Suprapubic skin (tissue), 4 donors: ENCODE data around the gene DOCK8. TPM values are rescaled to one million over a fixed set of nuclear protein-coding genes. Genes with fewer than 3 reads are reported as not detected.

ENCODE experiments used
- DNase-seq, 2 donors: peaks; one replicate each; pipeline ENCODE4 v3.0.0-alpha.2; 2019; ENCODE audit warnings: low spot score in 2 of 2
- H3K27ac ChIP-seq: fragments of 200-600 bp; sonication (generic); one replicate; pipeline ENCODE4 v1.5.1; 2019
- H3K27me3 ChIP-seq: fragments of 200-600 bp; sonication (generic); one replicate; pipeline ENCODE4 v1.5.1; 2019
- H3K36me3 ChIP-seq: fragments of 200-600 bp; sonication (generic); one replicate; pipeline ENCODE4 v1.5.1; 2019
- H3K4me1 ChIP-seq: fragments of 200-600 bp; sonication (generic); one replicate; pipeline ENCODE4 v1.5.1; 2019
- H3K4me3 ChIP-seq: fragments of 200-600 bp; sonication (generic); one replicate; pipeline ENCODE4 v1.5.1; 2019; ENCODE audit warnings: mild to moderate bottlenecking
- H3K9me3 ChIP-seq: fragments of 200-600 bp; sonication (generic); one replicate; pipeline ENCODE4 v1.5.1; 2019
- EP300 ChIP-seq: sonication (generic); formaldehyde crosslinking; IDR thresholded peaks from one replicate; pipeline ENCODE4 v1.6.1; 2017; ENCODE audit warnings: antibody characterized with exemption
- POLR2A ChIP-seq, 2 donors: fragments of 450-650 bp; IDR thresholded peaks; one replicate each; pipeline ENCODE4 v1.6.1; 2017; ENCODE audit warnings: antibody characterized with exemption in 2 of 2, mild to moderate bottlenecking in 2 of 2, moderate library complexity in 2 of 2
- POLR2AphosphoS5 ChIP-seq, 3 donors: sonication (generic); formaldehyde crosslinking; IDR thresholded peaks; one replicate each; pipeline ENCODE4 v1.6.1; 2017; ENCODE audit warnings: antibody characterized with exemption in 3 of 3
- WGBS: methylation state at CpG from one replicate; pipeline ENCODE4 v1.1.5; 2018; 5-methylcytosine and 5-hydroxymethylcytosine counted together
- total RNA-seq, 4 donors: library from RNA; depleted of rRNA; stranded (reverse); fragments of >200 nt; gene quantifications; one replicate each; pipeline ENCODE4 v1.1.0, GENCODE V29; 2016
- TF ChIP-seq, protein P1 (sequence below), 2 donors: fragments of 200-600 bp in 1 of 2; fragments of 450-650 bp in 1 of 2; sonication (generic) in 1 of 2; IDR thresholded peaks; one replicate each; pipeline ENCODE4 v1.5.1; 2016 to 2019; ENCODE audit warnings: antibody characterized with exemption in 2 of 2, mild to moderate bottlenecking in 1 of 2, moderate library complexity in 1 of 2

DOCK8 gene
- total RNA-seq, 4 donors from 2014 or later, result 4.1 to 13.3 (median 10.3) TPM

DNA sequence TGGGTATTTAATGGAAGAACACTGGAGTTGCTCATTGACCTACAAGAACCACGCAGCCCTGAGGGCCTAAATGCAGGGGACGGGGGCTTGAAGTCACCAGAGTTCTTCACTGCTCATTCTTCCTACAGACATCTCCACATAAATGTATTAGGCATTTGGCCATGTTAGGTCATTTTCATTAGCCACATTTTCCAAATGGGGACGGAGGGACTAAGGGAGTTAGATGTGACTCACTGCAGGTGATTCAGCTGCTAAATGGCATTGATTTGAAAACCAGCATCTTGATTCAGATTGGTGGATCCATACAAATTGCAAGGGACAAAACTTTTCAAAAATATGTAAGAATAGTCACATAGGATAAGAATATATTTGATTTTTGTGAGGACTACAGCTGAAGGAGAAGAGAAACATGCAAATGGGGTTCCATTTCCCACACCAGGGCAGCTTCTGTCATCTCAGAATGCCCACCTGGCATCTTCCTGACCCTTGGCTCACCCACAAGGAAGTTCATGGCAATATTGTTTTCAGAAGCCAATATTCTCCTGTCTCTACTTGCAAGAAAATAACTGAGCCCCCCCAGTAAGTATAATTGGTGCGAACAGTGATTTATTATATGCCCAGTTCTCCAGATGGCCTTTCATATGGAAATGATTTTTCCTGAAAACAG, 264.8 kb downstream of the DOCK8 start:
- TF ChIP-seq POLR2AphosphoS5 (IDR thresholded peaks at IDR 0.05), result no peak
- no peak for TF ChIP-seq POLR2A (IDR thresholded peaks at IDR 0.05)
- no peak for TF ChIP-seq EP300
- TF ChIP-seq, protein P1, sequence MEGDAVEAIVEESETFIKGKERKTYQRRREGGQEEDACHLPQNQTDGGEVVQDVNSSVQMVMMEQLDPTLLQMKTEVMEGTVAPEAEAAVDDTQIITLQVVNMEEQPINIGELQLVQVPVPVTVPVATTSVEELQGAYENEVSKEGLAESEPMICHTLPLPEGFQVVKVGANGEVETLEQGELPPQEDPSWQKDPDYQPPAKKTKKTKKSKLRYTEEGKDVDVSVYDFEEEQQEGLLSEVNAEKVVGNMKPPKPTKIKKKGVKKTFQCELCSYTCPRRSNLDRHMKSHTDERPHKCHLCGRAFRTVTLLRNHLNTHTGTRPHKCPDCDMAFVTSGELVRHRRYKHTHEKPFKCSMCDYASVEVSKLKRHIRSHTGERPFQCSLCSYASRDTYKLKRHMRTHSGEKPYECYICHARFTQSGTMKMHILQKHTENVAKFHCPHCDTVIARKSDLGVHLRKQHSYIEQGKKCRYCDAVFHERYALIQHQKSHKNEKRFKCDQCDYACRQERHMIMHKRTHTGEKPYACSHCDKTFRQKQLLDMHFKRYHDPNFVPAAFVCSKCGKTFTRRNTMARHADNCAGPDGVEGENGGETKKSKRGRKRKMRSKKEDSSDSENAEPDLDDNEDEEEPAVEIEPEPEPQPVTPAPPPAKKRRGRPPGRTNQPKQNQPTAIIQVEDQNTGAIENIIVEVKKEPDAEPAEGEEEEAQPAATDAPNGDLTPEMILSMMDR (IDR thresholded peaks at IDR 0.05), result no peak
- WGBS, result 51% methylated on average over 4 of the region's 4 CpGs
- H3K4me3 ChIP-seq, result no peak overlapping the region
- H3K27me3 ChIP-seq, result no peaks in the 10 kb centered on the region
- H3K27ac ChIP-seq, result no peak overlapping the region
- no peaks in the 10 kb centered on the region for H3K36me3 ChIP-seq
- no peaks in the 10 kb centered on the region for H3K4me1 ChIP-seq
- H3K9me3 ChIP-seq, result no peaks in the 10 kb centered on the region
- no peak for DNase-seq

DNA sequence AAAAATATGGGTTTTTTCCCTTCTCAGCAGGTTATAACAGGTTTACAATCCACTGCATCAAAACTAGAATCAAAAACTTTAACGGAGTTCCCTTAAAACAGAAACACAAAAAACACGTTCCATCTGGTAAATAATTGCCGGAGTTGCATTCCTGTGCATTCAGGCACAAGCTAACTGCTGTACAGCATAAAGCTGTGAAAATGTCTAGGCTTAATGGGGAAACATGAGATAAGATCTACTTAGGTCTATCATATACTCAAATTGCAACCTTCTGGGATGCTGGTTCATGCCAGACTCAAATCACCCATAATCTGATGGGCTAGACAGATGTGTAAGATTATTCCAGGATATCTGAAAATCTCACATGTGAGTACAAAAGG, 265.3 kb downstream of the DOCK8 start:
- DNase-seq, result no peak
- no peaks in the 10 kb centered on the region for H3K4me1 ChIP-seq
- H3K27ac ChIP-seq, result no peak overlapping the region
- H3K9me3 ChIP-seq, result no peaks in the 10 kb centered on the region
- 49% methylated on average over 3 of the region's 3 CpGs for WGBS
- TF ChIP-seq EP300 (no peak), POLR2AphosphoS5 (IDR thresholded peaks at IDR 0.05) (no peak), POLR2A (IDR thresholded peaks at IDR 0.05) (no peak)
- TF ChIP-seq, protein P1 (IDR thresholded peaks at IDR 0.05), result no peak
- H3K36me3 ChIP-seq, result no peaks in the 10 kb centered on the region
- no peak overlapping the region for H3K4me3 ChIP-seq
- H3K27me3 ChIP-seq, result no peaks in the 10 kb centered on the region

DNA sequence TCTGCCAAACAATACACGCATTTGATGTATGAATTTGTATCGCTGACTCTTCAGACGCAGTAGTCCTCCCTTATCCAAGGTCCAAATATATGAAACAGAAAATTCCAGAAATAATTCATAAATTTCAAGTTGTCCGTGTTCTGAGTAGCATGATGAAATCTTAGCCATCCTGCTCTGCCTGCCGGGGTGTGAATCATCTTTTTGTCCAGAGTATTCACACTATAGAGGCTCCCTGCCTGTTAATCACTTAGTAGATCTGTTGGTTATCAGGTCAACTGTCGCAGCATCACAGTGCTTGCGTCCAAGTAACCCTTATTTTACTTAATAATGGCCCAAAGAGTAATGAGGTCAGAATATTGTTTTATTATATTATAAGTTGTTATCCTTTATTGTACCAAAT, 268.1 kb downstream of the DOCK8 start:
- WGBS, result 69% methylated on average over 7 of the region's 7 CpGs
- no peaks in the 10 kb centered on the region for H3K4me1 ChIP-seq
- H3K27me3 ChIP-seq, result no peaks in the 10 kb centered on the region
- no peak for TF ChIP-seq POLR2A (IDR thresholded peaks at IDR 0.05)
- H3K4me3 ChIP-seq, result no peak overlapping the region
- DNase-seq, result no peak
- H3K9me3 ChIP-seq, result no peaks in the 10 kb centered on the region
- no peak overlapping the region for H3K27ac ChIP-seq
- no peaks in the 10 kb centered on the region for H3K36me3 ChIP-seq

DNA sequence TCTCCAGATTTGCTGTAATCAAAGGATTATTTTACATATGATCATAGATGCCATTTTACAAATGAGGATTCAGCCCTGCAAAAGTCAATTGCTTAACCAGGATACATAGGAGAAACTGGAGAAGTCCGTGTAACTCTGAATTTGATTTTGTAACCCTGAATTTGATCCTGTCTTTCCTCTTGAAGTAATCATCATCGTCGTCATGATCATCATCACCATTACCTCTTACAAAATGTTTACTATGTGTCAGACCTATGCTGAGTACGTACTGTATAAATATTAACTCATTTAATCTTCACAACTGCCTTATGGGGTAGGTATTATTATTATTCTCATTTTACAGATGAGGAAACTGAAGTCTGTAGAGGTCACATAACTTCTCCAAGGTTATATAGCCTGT, 271.5 kb downstream of the DOCK8 start:
- Histone ChIP-seq H3K4me3 (no peak overlapping the region), H3K27ac (no peak overlapping the region), H3K4me1 (no peaks in the 10 kb centered on the region), H3K36me3 (no peaks in the 10 kb centered on the region), H3K9me3 (no peaks in the 10 kb centered on the region), H3K27me3 (no peaks in the 10 kb centered on the region)
- no peak for DNase-seq
- 90% methylated on average over 4 of the region's 4 CpGs for WGBS
- TF ChIP-seq, protein P1 (IDR thresholded peaks at IDR 0.05), result no peak
- TF ChIP-seq EP300, result no peak
- no peak for TF ChIP-seq POLR2A (IDR thresholded peaks at IDR 0.05)
- no peak for TF ChIP-seq POLR2AphosphoS5 (IDR thresholded peaks at IDR 0.05)

DNA sequence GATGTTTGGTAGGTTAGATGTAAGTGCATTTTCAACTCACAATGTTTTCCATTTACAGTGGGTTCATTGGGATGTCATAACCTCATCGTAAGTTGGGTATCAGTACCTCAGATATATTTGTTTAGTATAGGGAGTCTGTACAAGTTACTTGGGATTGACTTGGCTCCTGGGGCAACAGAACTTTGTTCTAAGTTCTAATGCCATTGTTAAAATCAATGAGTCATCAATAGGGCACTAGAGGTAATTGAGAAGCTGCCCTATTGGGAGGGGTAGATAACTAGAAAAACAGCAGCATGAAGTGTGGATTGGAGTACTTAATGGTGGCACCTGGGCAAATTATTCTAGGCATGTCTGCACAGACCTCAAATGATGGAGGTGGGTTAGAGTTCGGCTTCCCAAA, 272.8 kb downstream of the DOCK8 start:
- no peak overlapping the region for H3K4me3 ChIP-seq
- H3K27ac ChIP-seq, result no peak overlapping the region
- DNase-seq, result no peak
- no peaks in the 10 kb centered on the region for H3K36me3 ChIP-seq
- no peaks in the 10 kb centered on the region for H3K9me3 ChIP-seq
- WGBS, result 90% methylated on average over 2 of the region's 2 CpGs
- H3K27me3 ChIP-seq, result no peaks in the 10 kb centered on the region
- TF ChIP-seq, protein P1 (IDR thresholded peaks at IDR 0.05), result no peak
- TF ChIP-seq POLR2A (IDR thresholded peaks at IDR 0.05) (no peak), EP300 (no peak), POLR2AphosphoS5 (IDR thresholded peaks at IDR 0.05) (no peak)
- H3K4me1 ChIP-seq, result no peaks in the 10 kb centered on the region

DNA sequence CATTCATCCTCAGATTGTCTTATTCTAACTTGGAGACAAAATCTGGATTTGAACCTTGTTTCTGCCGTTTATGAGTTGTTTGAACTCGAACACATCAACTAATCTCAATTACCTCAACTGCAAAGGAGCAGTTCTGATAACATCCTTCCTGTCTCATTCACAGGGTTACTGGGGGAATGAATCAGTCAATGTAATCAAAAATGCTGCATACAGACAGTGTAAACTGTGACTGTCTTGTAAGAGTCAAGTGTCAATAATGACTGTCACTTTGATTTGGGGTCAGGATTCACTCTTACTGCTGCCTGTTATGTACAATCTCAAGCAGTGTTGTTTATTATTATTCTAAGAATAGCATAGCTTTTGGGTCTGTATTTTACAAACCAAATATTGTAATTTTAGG, 273.8 kb downstream of the DOCK8 start:
- no peaks in the 10 kb centered on the region for H3K4me1 ChIP-seq
- H3K4me3 ChIP-seq, result no peak overlapping the region
- TF ChIP-seq, protein P1 (IDR thresholded peaks at IDR 0.05), result no peak
- no peak for TF ChIP-seq EP300
- no peak for TF ChIP-seq POLR2AphosphoS5 (IDR thresholded peaks at IDR 0.05)
- no peak for TF ChIP-seq POLR2A (IDR thresholded peaks at IDR 0.05)
- no peaks in the 10 kb centered on the region for H3K36me3 ChIP-seq
- DNase-seq, result no peak
- H3K27me3 ChIP-seq, result no peaks in the 10 kb centered on the region
- H3K27ac ChIP-seq, result no peak overlapping the region
- WGBS, result 74% methylated on average over 2 of the region's 2 CpGs
- H3K9me3 ChIP-seq, result no peaks in the 10 kb centered on the region
